H1 (cell line): ENCODE measurements around the gene STAM. TPM values are rescaled to one million over a fixed set of nuclear protein-coding genes. Genes with fewer than 3 reads are reported as not detected.

Source experiments
- CTCF ChIA-PET: fragments of 300-600 bp; sonication (Branson Sonifier 250); formaldehyde crosslinking; loops from one replicate; lab custom pipeline; 2021; ENCODE audit not compliant: partially characterized antibody; lab: Charles Lee
- POLR2A ChIA-PET: fragments of 300-600 bp; sonication (Branson Sonifier 250); formaldehyde crosslinking; loops from one replicate; lab custom pipeline; 2021; ENCODE audit warnings: inconsistent platforms; ENCODE audit not compliant: partially characterized antibody; lab: Charles Lee
- DNase-seq, 2 experiments: peaks; one replicate each; pipeline versions ENCODE4 v3.0.0 to v3.0.0-alpha.2; 2010 to 2022; ENCODE audit warnings: low spot score in 2 of 2, low read depth in 1 of 2, mixed read lengths in 1 of 2
- FAIRE-seq: peaks from 2 replicates; lab custom pipeline; 2011; peaks lifted over from hg19 to GRCh38; lab: Jason Lieb, UNC
- H2AFZ ChIP-seq: 2 replicates; pipeline ENCODE4 v1.8.1; 2012; ENCODE audit warnings: low read length, inconsistent platforms
- H2AK5ac ChIP-seq: 2 replicates; pipeline ENCODE4 v1.6.1; 2013; ENCODE audit warnings: low read depth, low read length
- H2BK120ac ChIP-seq: replicated peaks from 2 replicates; pipeline ENCODE3; 2013; ENCODE audit warnings: low read depth, low read length, inconsistent platforms
- H2BK12ac ChIP-seq: 2 replicates; pipeline ENCODE4 v1.6.1; 2013; ENCODE audit warnings: low read depth, low read length
- H2BK15ac ChIP-seq: 2 replicates; pipeline ENCODE4 v1.6.1; 2013; ENCODE audit warnings: low read length
- H2BK20ac ChIP-seq: 2 replicates; pipeline ENCODE4 v1.6.1; 2013; ENCODE audit warnings: low read length
- H2BK5ac ChIP-seq: 2 replicates; pipeline ENCODE4 v1.6.1; 2013; ENCODE audit warnings: low read depth, low read length
- H3K14ac ChIP-seq: 2 replicates; pipeline ENCODE4 v1.6.1; 2013; ENCODE audit warnings: inconsistent platforms; ENCODE audit not compliant: insufficient read length
- H3K18ac ChIP-seq: 2 replicates; pipeline ENCODE4 v1.6.1; 2013; ENCODE audit warnings: low read length; ENCODE audit errors: extremely low read depth
- H3K23ac ChIP-seq: 2 replicates; pipeline ENCODE4 v1.6.1; 2013; ENCODE audit warnings: inconsistent platforms; ENCODE audit not compliant: insufficient read length
- H3K23me2 ChIP-seq: 2 replicates; pipeline ENCODE4 v1.6.1; 2013; ENCODE audit warnings: low read depth, low read length
- H3K27ac ChIP-seq: 2 replicates; pipeline ENCODE4 v1.6.1; 2011; ENCODE audit warnings: low read depth, low read length, inconsistent platforms
- H3K27me3 ChIP-seq, 4 experiments: replicated peaks in 1 of 4; 1 replicate in 1 of 4; 2 replicates in 3 of 4; pipeline versions ENCODE4 v1.6.1 to v1.8.1; 2011 to 2013; ENCODE audit warnings: low read length in 3 of 4, mild to moderate bottlenecking in 3 of 4, inconsistent platforms in 2 of 4, mixed read lengths in 2 of 4, moderate library complexity in 1 of 4; ENCODE audit not compliant: control insufficient read depth in 3 of 4, insufficient read depth in 3 of 4; ENCODE audit errors: extremely low read depth in 1 of 4
- H3K36me3 ChIP-seq, 4 experiments: 2 replicates each; pipeline versions ENCODE4 v1.6.1 to v1.8.1; 2011 to 2013; ENCODE audit warnings: mild to moderate bottlenecking in 4 of 4, low read length in 3 of 4, moderate library complexity in 2 of 4, control low read depth in 1 of 4, inconsistent platforms in 1 of 4; ENCODE audit not compliant: insufficient read depth in 4 of 4, control insufficient read depth in 2 of 4
- H3K4ac ChIP-seq: replicated peaks from 2 replicates; pipeline ENCODE3; 2013; ENCODE audit warnings: low read length, low read depth, mixed read lengths, inconsistent platforms; ENCODE audit not compliant: insufficient read length
- H3K4me1 ChIP-seq, 4 experiments: replicated peaks in 1 of 4; 1 replicate in 1 of 4; 2 replicates in 3 of 4; pipeline versions ENCODE4 v1.6.1 to v1.8.1; 2011 to 2013; ENCODE audit warnings: low read length in 3 of 4, inconsistent platforms in 2 of 4, mixed read lengths in 1 of 4; ENCODE audit not compliant: insufficient read depth in 4 of 4, control insufficient read depth in 3 of 4
- H3K4me2 ChIP-seq, 2 experiments: 2 replicates each; pipeline versions ENCODE4 v1.6.1 to v1.8.1; 2011 to 2013; ENCODE audit warnings: low read depth in 2 of 2, low read length in 2 of 2, control low read depth in 1 of 2, inconsistent platforms in 1 of 2, mild to moderate bottlenecking in 1 of 2; ENCODE audit not compliant: insufficient read depth in 1 of 2
- H3K4me3 ChIP-seq, 4 experiments: fragments of 200-600, 300-600 bp in 1 of 4; sonication (generic), shearing (Covaris generic), sonication (Bioruptor Twin) in 1 of 4; 2 replicates each; pipeline versions ENCODE4 v1.5.1 to v1.8.1; 2011 to 2016; ENCODE audit warnings: low read length in 4 of 4, low read depth in 3 of 4, control low read depth in 2 of 4, inconsistent platforms in 2 of 4, mild to moderate bottlenecking in 2 of 4, mixed read lengths in 1 of 4, moderate library complexity in 1 of 4; ENCODE audit not compliant: insufficient read depth in 2 of 4; ENCODE audit errors: extremely low read depth in 1 of 4
- H3K56ac ChIP-seq: replicated peaks from 2 replicates; pipeline ENCODE3; 2013; ENCODE audit warnings: low read depth, mild to moderate bottlenecking, mixed read lengths, low read length, inconsistent platforms; ENCODE audit not compliant: insufficient read length
- H3K79me1 ChIP-seq: 2 replicates; pipeline ENCODE4 v1.6.1; 2013; ENCODE audit warnings: low read depth, low read length, control low read depth
- H3K79me2 ChIP-seq, 2 experiments: 2 replicates each; pipeline versions ENCODE4 v1.6.1 to v1.8.1; 2012 to 2013; ENCODE audit warnings: low read length in 2 of 2, mild to moderate bottlenecking in 2 of 2, inconsistent platforms in 1 of 2; ENCODE audit not compliant: insufficient read depth in 2 of 2, control insufficient read depth in 1 of 2
- H3K9ac ChIP-seq, 4 experiments: replicated peaks in 1 of 4; 1 replicate in 1 of 4; 2 replicates in 3 of 4; pipeline versions ENCODE4 v1.6.1 to v1.8.1; 2011 to 2013; ENCODE audit warnings: low read depth in 3 of 4, low read length in 3 of 4, control low read depth in 2 of 4, mild to moderate bottlenecking in 2 of 4, moderate library complexity in 2 of 4, inconsistent platforms in 1 of 4; ENCODE audit errors: extremely low read depth in 1 of 4
- H3K9me3 ChIP-seq, 2 experiments: 2 replicates each; pipeline versions ENCODE4 v1.6.1 to v1.8.1; 2012 to 2013; ENCODE audit warnings: mild to moderate bottlenecking in 2 of 2, moderate library complexity in 2 of 2, control low read depth in 1 of 2, inconsistent platforms in 1 of 2, low read depth in 1 of 2, low read length in 1 of 2, mixed read lengths in 1 of 2; ENCODE audit not compliant: insufficient read depth in 2 of 2
- H4K20me1 ChIP-seq, 2 experiments: replicated peaks in 1 of 2; 2 replicates each; pipeline versions ENCODE3 to v1.8.1; 2011 to 2013; ENCODE audit warnings: inconsistent platforms in 2 of 2, low read length in 2 of 2, mild to moderate bottlenecking in 1 of 2; ENCODE audit not compliant: insufficient read depth in 2 of 2, control insufficient read depth in 1 of 2
- H4K5ac ChIP-seq: 2 replicates; pipeline ENCODE4 v1.6.1; 2013; ENCODE audit warnings: low read length, low read depth, mixed read lengths, inconsistent platforms; ENCODE audit not compliant: insufficient read length
- H4K8ac ChIP-seq: 2 replicates; pipeline ENCODE4 v1.8.0; 2013; ENCODE audit warnings: mild to moderate bottlenecking, moderate library complexity, low read length, inconsistent platforms; ENCODE audit not compliant: insufficient read depth; ENCODE audit errors: extremely low read depth
- H4K91ac ChIP-seq: replicated peaks from 2 replicates; pipeline ENCODE3; 2013; ENCODE audit warnings: low read length, mixed read lengths, inconsistent platforms; ENCODE audit not compliant: insufficient read length
- CHD1 ChIP-seq: IDR thresholded peaks from 2 replicates; pipeline ENCODE4 v1.6.1; 2012; ENCODE audit warnings: low read depth, low read length, improper control_type of control experiment
- CTBP2 ChIP-seq: IDR thresholded peaks from 2 replicates; pipeline ENCODE4 v1.7.0; 2011; ENCODE audit warnings: borderline replicate concordance, mild to moderate bottlenecking, moderate library complexity, mixed read lengths, low read length; ENCODE audit not compliant: insufficient read depth, insufficient read length
- EZH2 ChIP-seq: fragments of 200-600 bp; sonication (generic); IDR thresholded peaks from 2 replicates; pipeline ENCODE4 v1.7.1; 2012; ENCODE audit warnings: low read depth, mild to moderate bottlenecking, moderate library complexity, low read length, inconsistent platforms; ENCODE audit not compliant: severe bottlenecking
- HDAC6 ChIP-seq: IDR thresholded peaks from one replicate; pipeline ENCODE4 v1.7.1; 2012; ENCODE audit warnings: low read depth, mild to moderate bottlenecking, inconsistent platforms, low read length, moderate library complexity
- JUN ChIP-seq: IDR thresholded peaks from 2 replicates; pipeline ENCODE4 v1.6.1; 2011; ENCODE audit warnings: low read depth, mild to moderate bottlenecking, improper control_type of control experiment, low read length
- JUND ChIP-seq: IDR thresholded peaks from 2 replicates; pipeline ENCODE4 v1.6.1; 2011; ENCODE audit warnings: mild to moderate bottlenecking, improper control_type of control experiment, low read length
- MAX ChIP-seq: IDR thresholded peaks from 2 replicates; pipeline ENCODE4 v1.6.1; 2012; ENCODE audit warnings: inconsistent platforms
- TBP ChIP-seq: IDR thresholded peaks from 2 replicates; pipeline ENCODE4 v1.6.1; 2011; ENCODE audit warnings: low read depth, low read length, improper control_type of control experiment
- WGBS, 2 experiments: shearing (Covaris generic) in 1 of 2; methylation state at CpG; one replicate each; pipeline versions ENCODE4 v1.1.6 to v1.1.7; 2013 to 2015; ENCODE audit warnings: low lambda C conversion rate in 2 of 2, mixed read lengths in 2 of 2, inconsistent platforms in 1 of 2, low coverage in 1 of 2, missing lambda C conversion rate in 1 of 2; ENCODE audit not compliant: insufficient replicate concordance in 2 of 2, insufficient coverage in 1 of 2, insufficient read length in 1 of 2; ENCODE audit errors: extremely low coverage in 1 of 2, missing lambda C conversion rate in 1 of 2; 5-methylcytosine and 5-hydroxymethylcytosine counted together
- polyA plus RNA-seq, 7 experiments: library from polyadenylated mRNA; depleted of rRNA in 3 of 7; stranded (reverse) in 5 of 7; unstranded in 2 of 7; fragments of >200 nt in 5 of 7; fragments of 200-250 nt in 2 of 7; gene quantifications; 1 replicate in 5 of 7; 2 replicates in 1 of 7; 4 replicates in 1 of 7; pipeline versions ENCODE4 v1.2.1 to v1.2.3, GENCODE V29; 2011 to 2013; ENCODE audit warnings: missing spikeins in 2 of 7, mixed read lengths in 2 of 7
- total RNA-seq: library from RNA; stranded (reverse); fragmentation: NEBNext Ultra II Directional; extraction: Animal tissue kit (Norgen Biotek cat#: 25700); gene quantifications from 2 replicates; pipeline ENCODE4 v1.2.1, GENCODE V29; 2021

Gene STAM
- total and polyA plus RNA-seq, 2 of the 8 experiments (the other 6 are each of a cell fraction or from before 2014, with no cell fraction given) = 22.0 to 27.8 TPM

GRCh38 chr10:17648243-17649035 is 4.5 kb downstream of the STAM start:
- Histone ChIP-seq H3K23me2 (no peaks in the 10 kb centered on the region; the same call in 1 of the 2 replicates), H2AK5ac (no peak overlapping the region), H3K14ac (no peak overlapping the region), H3K4ac (no peak overlapping the region), H3K79me2 (peaks cover 22 to 93% of the 10 kb centered on the region in 2 experiments), H2BK12ac (no peak overlapping the region), H3K27ac (no peak overlapping the region), H3K27me3 (no peaks in the 10 kb centered on the region), H2BK20ac (no peak overlapping the region), H4K20me1 (peaks cover 0 to 2% of the 10 kb centered on the region in 2 experiments), H4K8ac (no peak overlapping the region), H3K23ac (no peak overlapping the region), H3K36me3 (peaks cover 0 to 10% (median 4%) of the 10 kb centered on the region in 4 experiments; a peak in 4 of 8 replicates), H2BK120ac (no peak overlapping the region), H3K4me2 (no peak overlapping the region), H3K18ac (no peak overlapping the region), H2BK15ac (no peak overlapping the region), H3K9ac (no peak overlapping the region), H3K4me3 (no peak overlapping the region), H3K9me3 (peaks cover 7% of the 10 kb centered on the region in 2 experiments; a peak in 3 of 4 replicates), H3K4me1 (peaks cover 6 to 13% (median 10%) of the 10 kb centered on the region in 4 experiments; a peak in 4 of 7 replicates), H2BK5ac (no peak overlapping the region), H3K79me1 (peaks cover 2% of the 10 kb centered on the region; the same call in 1 of the 2 replicates), H4K91ac (no peak overlapping the region), H2AFZ (no peak overlapping the region), H4K5ac (no peak overlapping the region), H3K56ac (no peak overlapping the region)
- WGBS, 2 experiments = 85% methylated on average over 10 of the region's 10 CpGs; no CpG with 5 or more reads in 1 of the 2 experiments
- FAIRE-seq = no peak
- DNase-seq = no peak
- POLR2A ChIA-PET = interaction anchor here (0.7 to 1.9 kb wide), 4 partner anchors 10 to 31 kb away, joined by 3 to 9 read pairs (median 4); partner anchors contain the start of gene HACD1
- CTCF ChIA-PET = interaction anchor here (1.1 to 1.6 kb wide), 3 partner anchors 8 to 40 kb away, joined by 3 to 7 read pairs (median 4); no protein-coding TSS in a partner anchor
- TF ChIP-seq HDAC6 = no peak
- TF ChIP-seq TBP = no peak
- no peak for TF ChIP-seq MAX
- TF ChIP-seq EZH2 = no peak
- no peak for TF ChIP-seq CTBP2
- no peak for TF ChIP-seq CHD1
- TF ChIP-seq JUN = no peak
- no peak for TF ChIP-seq JUND
